AG09319 (cell line): Measurements from ENCODE around the gene TLL1.

Experiments used
- DNase-seq: peaks from one replicate; pipeline ENCODE4 v3.0.0-alpha.2; 2010; ENCODE audit warnings: low read depth; ENCODE audit errors: extremely low read depth
- TF ChIP-seq, protein P1 (sequence below): IDR thresholded peaks from 2 replicates; pipeline ENCODE4 v1.5.1; 2011; ENCODE audit warnings: low read depth, mild to moderate bottlenecking, inconsistent platforms, low read length, moderate library complexity

The TLL1 gene

DNA sequence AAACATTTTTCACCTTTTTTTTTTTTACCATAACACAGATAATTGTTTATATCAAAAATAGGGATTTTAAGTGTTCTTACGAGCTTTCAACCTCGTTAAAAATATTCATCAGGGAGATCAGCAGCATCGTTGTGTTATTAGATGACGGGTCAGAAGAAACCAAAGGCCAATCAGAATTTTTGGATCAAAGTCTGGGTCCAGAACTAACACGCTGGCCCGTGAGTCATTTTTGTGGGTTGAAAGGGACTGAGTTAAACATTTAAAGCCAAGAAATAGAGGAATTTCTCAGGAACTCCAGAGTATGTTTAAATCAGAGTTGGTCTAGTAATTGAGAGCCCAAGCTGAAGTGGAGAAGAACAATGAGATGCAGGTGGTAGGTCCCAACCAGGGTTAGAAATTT is 170.8 kb downstream of the TLL1 start:
- TF ChIP-seq, protein P1, sequence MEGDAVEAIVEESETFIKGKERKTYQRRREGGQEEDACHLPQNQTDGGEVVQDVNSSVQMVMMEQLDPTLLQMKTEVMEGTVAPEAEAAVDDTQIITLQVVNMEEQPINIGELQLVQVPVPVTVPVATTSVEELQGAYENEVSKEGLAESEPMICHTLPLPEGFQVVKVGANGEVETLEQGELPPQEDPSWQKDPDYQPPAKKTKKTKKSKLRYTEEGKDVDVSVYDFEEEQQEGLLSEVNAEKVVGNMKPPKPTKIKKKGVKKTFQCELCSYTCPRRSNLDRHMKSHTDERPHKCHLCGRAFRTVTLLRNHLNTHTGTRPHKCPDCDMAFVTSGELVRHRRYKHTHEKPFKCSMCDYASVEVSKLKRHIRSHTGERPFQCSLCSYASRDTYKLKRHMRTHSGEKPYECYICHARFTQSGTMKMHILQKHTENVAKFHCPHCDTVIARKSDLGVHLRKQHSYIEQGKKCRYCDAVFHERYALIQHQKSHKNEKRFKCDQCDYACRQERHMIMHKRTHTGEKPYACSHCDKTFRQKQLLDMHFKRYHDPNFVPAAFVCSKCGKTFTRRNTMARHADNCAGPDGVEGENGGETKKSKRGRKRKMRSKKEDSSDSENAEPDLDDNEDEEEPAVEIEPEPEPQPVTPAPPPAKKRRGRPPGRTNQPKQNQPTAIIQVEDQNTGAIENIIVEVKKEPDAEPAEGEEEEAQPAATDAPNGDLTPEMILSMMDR = no peak
- DNase-seq = no peak

DNA sequence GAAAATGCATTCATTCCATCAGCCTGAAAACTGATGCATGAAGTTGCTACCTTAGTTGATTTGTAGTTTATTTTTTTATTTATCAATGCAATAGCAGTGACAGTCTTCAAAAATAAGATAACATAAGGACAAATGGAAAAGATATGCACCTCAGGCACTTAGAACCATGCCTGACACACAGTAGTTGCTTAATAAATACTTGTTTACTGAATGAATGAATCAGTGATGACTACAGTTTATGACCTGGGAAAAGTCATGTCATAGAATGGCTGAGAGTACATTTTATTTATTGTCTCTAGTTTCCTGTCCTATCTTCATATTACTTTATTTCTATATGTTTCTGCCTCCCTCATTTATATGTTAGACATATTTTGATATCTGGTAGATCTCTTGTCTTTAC is 171.8 kb downstream of the TLL1 start:
- no peak for DNase-seq
- TF ChIP-seq, protein P1 = no peak

DNA sequence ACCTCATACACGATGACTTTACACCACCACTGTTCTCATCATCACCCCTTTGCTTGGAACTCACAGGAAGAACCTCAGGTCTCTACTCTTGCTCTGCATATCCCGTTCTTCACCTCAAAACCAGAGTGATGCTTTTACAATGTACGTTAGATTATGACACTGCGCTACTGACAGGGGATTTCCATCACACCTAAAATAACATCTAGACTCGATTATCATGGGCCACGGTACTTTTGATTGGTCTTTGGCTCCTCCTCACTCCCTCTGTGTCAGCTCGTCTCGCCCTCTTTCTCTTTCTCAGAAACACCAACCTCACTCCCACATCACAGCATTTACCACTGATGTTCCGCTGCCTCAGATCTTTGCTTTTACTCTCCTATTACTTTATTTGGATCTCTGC is 172.4 kb downstream of the TLL1 start:
- no peak for DNase-seq

DNA sequence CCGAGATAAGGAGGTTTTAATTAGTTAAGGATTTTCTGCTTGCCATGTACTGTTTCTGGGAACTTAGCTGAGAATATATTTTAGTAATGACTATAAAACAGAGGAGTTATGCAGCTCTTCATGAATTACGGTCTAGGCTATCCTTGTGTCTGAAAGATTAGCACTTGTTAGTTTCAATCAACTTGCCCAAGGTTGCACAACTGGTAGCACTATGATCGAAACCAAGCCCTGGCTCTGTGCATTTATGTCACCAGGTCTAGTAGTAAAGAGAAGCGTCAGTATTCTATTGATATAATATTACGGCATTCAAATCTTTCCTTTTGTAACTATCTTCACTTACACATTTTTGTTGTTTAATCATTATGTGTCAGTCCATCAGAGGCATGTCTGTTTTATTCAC is 176.0 kb downstream of the TLL1 start:
- DNase-seq = no peak

More for the DNA sequence above, 172.4 kb downstream of the TLL1 start:
- TF ChIP-seq, protein P1 = no peak

DNA sequence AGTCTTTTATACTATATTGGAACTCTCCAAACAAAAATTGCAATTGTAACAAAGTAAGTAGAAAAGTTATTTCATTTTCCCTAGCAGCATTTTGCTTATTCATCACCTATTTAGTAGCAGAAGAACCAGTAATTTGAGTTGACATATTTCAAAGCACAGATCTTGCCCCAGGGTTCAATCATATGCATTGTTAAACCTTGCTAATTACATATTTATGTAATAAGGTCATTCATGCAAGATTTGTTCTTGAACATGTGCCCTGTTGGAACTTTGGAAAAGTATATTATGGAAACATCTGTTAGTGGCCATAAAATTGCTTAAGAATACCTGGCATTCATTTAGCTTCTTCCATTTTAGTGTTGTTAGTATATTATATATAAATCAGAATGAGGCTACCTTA is 191.7 kb downstream of the TLL1 start:
- DNase-seq = no peak
- TF ChIP-seq, protein P1 = no peak

More for the DNA sequence above, 176.0 kb downstream of the TLL1 start:
- TF ChIP-seq, protein P1 = no peak

DNA sequence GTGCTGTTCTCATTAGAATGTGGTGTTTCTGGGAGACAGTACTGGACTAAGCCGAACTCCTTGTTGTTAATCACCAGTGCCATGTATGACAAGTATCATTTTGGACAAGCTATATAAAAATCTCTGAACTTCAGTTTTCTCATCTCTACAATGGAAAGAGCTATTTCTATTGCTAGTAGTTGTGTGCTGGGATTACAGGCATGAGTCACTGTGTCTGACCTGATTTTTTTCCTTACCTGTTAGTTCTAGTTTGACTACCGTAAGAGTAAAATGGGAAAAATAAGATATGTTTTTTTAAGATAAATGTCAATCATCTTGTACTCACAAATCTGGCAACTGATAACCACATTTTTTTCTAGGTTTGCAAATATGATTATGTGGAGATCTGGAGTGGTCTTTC is 192.3 kb downstream of the TLL1 start:
- DNase-seq = no peak
- TF ChIP-seq, protein P1 = no peak

DNA sequence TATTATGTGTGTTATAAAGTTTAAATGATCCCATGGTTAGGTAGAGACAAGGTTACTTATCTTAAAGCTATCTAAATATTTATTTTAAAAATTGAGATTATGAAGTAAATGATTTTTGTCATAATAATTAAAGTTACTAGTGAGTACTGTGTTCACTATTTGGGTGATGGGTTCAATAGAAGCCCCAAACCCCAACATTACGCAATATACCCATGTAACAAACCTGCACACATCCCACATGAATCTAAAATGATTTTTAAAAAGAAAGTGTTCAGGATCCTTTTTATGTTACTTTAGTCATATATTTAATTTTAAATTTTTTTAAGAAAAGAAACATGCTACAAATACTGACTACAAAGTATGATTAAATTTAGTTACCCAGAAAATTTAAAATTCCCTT is 193.9 kb downstream of the TLL1 start:
- TF ChIP-seq, protein P1 = no peak
- DNase-seq = no peak

DNA sequence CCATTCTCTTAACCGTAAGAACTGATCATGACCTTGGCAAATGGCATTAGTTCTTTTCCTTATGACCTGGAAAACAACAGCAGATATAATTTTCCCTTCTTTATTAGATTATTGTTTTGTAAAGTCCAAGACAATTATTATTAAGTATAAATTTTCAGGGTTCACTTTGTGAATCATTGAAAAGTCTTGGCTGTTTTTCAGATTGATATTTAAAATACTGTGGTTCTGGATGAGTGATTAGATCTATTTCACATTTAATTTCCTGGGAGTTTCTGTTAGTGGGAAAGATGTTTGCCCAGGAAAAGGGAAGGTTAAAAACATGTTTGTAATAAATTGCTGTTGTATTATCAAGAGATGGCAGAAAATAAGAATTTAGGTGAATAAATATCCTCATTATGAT is 194.9 kb downstream of the TLL1 start:
- TF ChIP-seq, protein P1 = no peak
- DNase-seq = no peak
